Astrocyte (in vitro differentiated cells and primary cell): Measurements from ENCODE around the gene SULT2B1.

Source experiments
- CTCF ChIP-seq: IDR thresholded peaks from 2 replicates; pipeline ENCODE4 v1.5.1; 2011; ENCODE audit warnings: low read depth, mild to moderate bottlenecking, inconsistent platforms, low read length, moderate library complexity; ENCODE audit not compliant: insufficient read depth
- EZH2 ChIP-seq: IDR thresholded peaks from 2 replicates; pipeline ENCODE4 v1.6.1; 2012; ENCODE audit warnings: mild to moderate bottlenecking, low read length, inconsistent platforms; ENCODE audit not compliant: insufficient read depth

GRCh38 chr19:48634424-48635262 is 82.7 kb downstream of the SULT2B1 start:
- TF ChIP-seq CTCF (no peak), EZH2 (no peak)
